GM12875 (cell line): ENCODE results near the gene NUP42.
"Not testable (repeated sequence)": the region's sequence is repeated elsewhere in the genome, so short reads cannot be mapped to it uniquely, and the experiment has no call there.

Experiments
- H3K4me3 ChIP-seq: one replicate; pipeline ENCODE4 v1.5.1; 2011; ENCODE audit warnings: low read depth, low read length, control low read depth
- CTCF ChIP-seq: IDR thresholded peaks from 2 replicates; pipeline ENCODE4 v1.5.1; 2011; ENCODE audit warnings: low read depth, mild to moderate bottlenecking, control low read depth, inconsistent platforms, low read length, moderate library complexity, borderline replicate concordance; ENCODE audit not compliant: insufficient read depth

The NUP42 gene

GRCh38 chr7:23218196-23218595 lies 36.3 kb downstream of the NUP42 start:
- H3K4me3 ChIP-seq: no peak overlapping the region
- TF ChIP-seq CTCF: no peak

GRCh38 chr7:23220690-23221305 lies 39.0 kb downstream of the NUP42 start:
- TF ChIP-seq CTCF: no peak
- H3K4me3 ChIP-seq: no peak overlapping the region

GRCh38 chr7:23222439-23223030 lies 40.7 kb downstream of the NUP42 start:
- no peak overlapping the region for H3K4me3 ChIP-seq
- TF ChIP-seq CTCF: no peak

GRCh38 chr7:23224364-23224763 lies 42.5 kb downstream of the NUP42 start:
- not testable (repeated sequence) for H3K4me3 ChIP-seq

GRCh38 chr7:23226844-23227450 lies 45.1 kb downstream of the NUP42 start:
- H3K4me3 ChIP-seq: no peak overlapping the region
- no peak for TF ChIP-seq CTCF

GRCh38 chr7:23228412-23228811 lies 46.6 kb downstream of the NUP42 start:
- no peak for TF ChIP-seq CTCF
- H3K4me3 ChIP-seq: no peak overlapping the region

GRCh38 chr7:23230641-23231101 lies 48.8 kb downstream of the NUP42 start:
- no peak overlapping the region for H3K4me3 ChIP-seq
- TF ChIP-seq CTCF: no peak
